ENCODE results near the gene PLA2G2C. TPM values are rescaled to one million over a fixed set of nuclear protein-coding genes. Genes with fewer than 3 reads are reported as not detected.
A peak's percentile ranks its signal among the peaks of the same experiment; 100 is the strongest.
"Not testable (repeated sequence)": the region's sequence is repeated elsewhere in the genome, so short reads cannot be mapped to it uniquely, and the experiment has no call there.

The PLA2G2C gene, protein sequence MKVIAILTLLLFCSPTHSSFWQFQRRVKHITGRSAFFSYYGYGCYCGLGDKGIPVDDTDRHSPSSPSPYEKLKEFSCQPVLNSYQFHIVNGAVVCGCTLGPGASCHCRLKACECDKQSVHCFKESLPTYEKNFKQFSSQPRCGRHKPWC
- not detected for total RNA-seq

DNA sequence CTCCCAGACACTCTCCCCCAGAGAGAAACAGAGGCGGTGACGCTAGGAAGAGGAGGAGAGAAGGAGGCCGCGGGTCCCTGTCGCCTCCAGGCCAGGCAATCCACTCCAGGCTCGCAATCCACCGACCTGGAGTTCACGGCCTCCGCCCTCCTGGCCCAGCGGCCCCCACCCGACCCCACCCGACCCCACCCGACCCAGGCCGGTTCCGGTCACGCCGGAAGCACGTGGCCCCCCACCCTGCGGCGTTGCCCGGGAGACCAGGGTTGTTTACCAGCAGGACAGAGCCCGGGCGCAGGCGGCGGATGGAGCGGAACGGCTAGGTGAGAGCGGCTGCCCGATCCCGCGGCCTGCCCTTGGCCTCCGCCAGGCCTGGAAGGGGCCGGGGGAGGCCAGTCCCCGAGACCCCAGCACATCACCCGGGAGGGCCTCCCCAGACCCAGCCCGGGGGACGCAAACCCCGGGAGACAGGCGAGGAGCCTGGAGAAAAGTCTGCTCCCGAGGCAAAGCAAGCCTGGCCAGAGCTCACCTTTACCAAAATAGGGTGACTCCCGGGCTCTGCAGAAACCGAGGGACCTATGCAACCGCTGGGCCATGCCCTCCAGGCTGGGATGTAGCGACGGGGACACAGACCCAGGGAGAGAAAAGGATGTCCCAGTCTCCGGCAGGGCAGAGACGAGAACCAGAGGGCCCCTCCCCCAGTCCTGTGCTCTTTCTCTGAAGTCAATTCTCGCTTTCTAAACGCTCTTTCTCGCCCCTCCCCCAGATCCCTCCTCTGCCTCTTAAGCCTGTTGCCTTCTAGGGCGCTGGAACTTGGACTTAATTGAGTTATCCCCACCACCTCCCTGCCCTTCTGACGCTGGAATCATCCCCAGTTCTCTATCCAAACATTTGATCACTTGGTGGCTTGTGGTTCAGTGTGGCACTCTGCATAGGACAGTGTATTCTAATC, at the start of gene PLA2G2C, which contains the start of gene UBXN10:
Gene PLA2G2C, minus strand, starts transcription at position 685 of the 949 bp plus-strand sequence. CDS start 9,155 bp downstream, outside the sequence.
Gene UBXN10, plus strand, starts transcription at position 263 of the 949 bp plus-strand sequence. CDS start 4,466 bp downstream, outside the sequence.
- Mint-ChIP-seq H3K4me1 (ENCODE audit: low read depth) (peaks cover 52% of the 10 kb centered on the region), H3K4me3 (peak within 1 kb of the TSS; percentile 60), H3K27ac (peak within 1 kb of the TSS; percentile 75), H3K27me3 (ENCODE audit: low read depth) (peaks cover 25% of the 10 kb centered on the region), H3K9me3 (ENCODE audit: insufficient read depth) (no peaks in the 10 kb centered on the region), H3K36me3 (ENCODE audit: low read depth) (peaks cover 5% of the 10 kb centered on the region)
- ATAC-seq = peak; percentile 63
- peak; percentile 76 for DNase-seq
- CTCF ChIA-PET = interaction anchor here (2.1 to 2.5 kb wide), 2 partner anchors 9 to 27 kb away, joined by 11 to 17 read pairs; no protein-coding TSS in a partner anchor
- POLR2A ChIA-PET = interaction anchor here (0.6 kb wide), 1 partner anchor 8 kb away, joined by 4 read pairs; no protein-coding TSS in a partner anchor

DNA sequence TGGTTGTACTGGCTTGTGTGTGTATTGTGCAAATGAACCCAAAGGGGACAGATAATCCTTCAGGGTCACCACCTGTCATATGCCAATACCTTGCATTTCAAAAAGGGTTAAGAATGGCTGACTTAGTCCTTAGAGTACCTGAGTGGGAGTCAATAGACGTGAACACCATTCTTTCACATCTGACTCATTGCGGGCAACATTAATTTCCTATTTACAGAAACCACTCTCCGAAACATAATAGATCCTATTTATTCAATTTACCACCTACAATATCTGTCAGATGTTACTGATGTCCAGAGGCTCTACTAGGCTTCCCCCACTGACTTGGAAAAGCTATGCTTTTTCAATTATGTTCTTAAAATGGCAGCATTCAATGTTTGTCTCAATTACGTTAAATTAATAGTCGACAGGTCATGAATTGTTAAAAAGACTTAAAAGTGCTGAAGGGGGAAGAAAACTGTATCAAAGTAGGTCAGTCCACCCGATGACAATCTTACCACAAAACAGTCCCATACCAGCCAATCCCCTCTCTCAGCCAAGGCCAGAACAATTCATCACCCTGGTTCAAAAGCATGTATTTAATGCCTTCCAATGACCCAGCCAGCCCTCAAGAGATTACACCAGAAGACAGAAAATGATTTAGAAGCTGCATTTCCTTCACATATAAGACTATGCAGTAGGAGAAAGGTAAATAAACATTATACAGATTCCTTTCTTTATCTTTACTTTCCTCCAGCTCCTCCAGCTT, 48.6 kb upstream of the PLA2G2C start:
- Mint-ChIP-seq H3K27me3 (ENCODE audit: low read depth) (peaks cover 52% of the 10 kb centered on the region), H3K9me3 (ENCODE audit: insufficient read depth) (no peaks in the 10 kb centered on the region), H3K36me3 (ENCODE audit: low read depth) (no peaks in the 10 kb centered on the region), H3K4me1 (ENCODE audit: low read depth) (no peaks in the 10 kb centered on the region), H3K27ac (no peak overlapping the region), H3K4me3 (no peak overlapping the region)
- ATAC-seq (no peak), DNase-seq (no peak)
- CTCF ChIA-PET = interaction anchor here (0.7 to 3.6 kb wide), 2 partner anchors 44 to 259 kb away, joined by 3 to 10 read pairs; no protein-coding TSS in a partner anchor
- POLR2A ChIA-PET = no interaction called here

DNA sequence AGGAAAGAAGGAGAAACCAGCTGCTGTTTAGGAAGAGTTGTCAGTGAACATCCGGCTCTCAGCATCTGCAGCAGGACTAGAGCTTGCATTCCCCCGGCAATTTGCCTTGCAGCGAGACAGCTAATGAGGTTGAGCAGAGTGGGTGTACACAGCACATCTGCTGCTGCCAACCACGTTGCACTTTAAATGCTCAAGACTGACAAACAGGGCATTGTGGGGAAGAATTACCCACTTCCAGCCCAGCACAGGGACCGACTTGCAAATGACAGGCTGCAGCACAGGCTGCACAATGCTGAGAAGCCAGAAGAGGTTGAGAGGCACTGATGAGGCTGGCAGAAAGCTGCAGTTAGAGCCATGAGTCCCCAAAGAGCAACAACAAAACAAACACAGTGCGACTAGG, 47.5 kb upstream of the PLA2G2C start:
- no peak overlapping the region for H3K27ac Mint-ChIP-seq
- no peaks in the 10 kb centered on the region for H3K9me3 Mint-ChIP-seq (ENCODE audit: insufficient read depth)
- H3K4me1 Mint-ChIP-seq (ENCODE audit: low read depth) = no peaks in the 10 kb centered on the region
- peaks cover 57% of the 10 kb centered on the region for H3K27me3 Mint-ChIP-seq (ENCODE audit: low read depth)
- no peak overlapping the region for H3K4me3 Mint-ChIP-seq
- ChIA-PET POLR2A (interaction anchor here (0.6 kb wide), 1 partner anchor 28 kb away, joined by 3 read pairs; no protein-coding TSS in a partner anchor), CTCF (interaction anchor here (1.0 to 1.5 kb wide), 3 partner anchors 18 to 261 kb away, joined by 3 to 4 read pairs (median 3); no protein-coding TSS in a partner anchor)
- DNase-seq = no peak
- no peak for ATAC-seq
- no peaks in the 10 kb centered on the region for H3K36me3 Mint-ChIP-seq (ENCODE audit: low read depth)

DNA sequence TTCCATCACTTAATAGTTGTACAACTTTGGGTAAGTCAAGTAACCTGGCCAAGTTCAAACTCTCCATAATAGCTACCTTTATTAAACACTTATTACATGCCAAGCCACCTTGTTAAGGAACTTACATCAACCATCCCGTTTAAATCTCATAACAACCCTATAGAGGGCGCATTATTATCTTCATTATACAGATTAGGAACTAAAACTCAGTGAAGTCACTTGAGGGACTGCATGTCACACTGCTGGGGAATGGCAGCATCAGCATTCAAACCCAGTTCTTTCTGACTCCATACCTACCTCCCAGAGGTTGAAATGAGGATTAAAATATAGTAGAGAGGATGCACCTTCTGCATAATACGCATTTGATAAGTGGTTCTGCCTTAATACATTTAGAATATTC, 47.1 kb upstream of the PLA2G2C start:
- Mint-ChIP-seq H3K9me3 (ENCODE audit: insufficient read depth) (no peaks in the 10 kb centered on the region), H3K36me3 (ENCODE audit: low read depth) (no peaks in the 10 kb centered on the region), H3K27ac (no peak overlapping the region), H3K4me3 (no peak overlapping the region), H3K27me3 (ENCODE audit: low read depth) (peaks cover 61% of the 10 kb centered on the region), H3K4me1 (ENCODE audit: low read depth) (no peaks in the 10 kb centered on the region)
- ATAC-seq = no peak
- CTCF ChIA-PET = interaction anchor here (0.6 to 1.5 kb wide), 4 partner anchors 17 to 261 kb away, joined by 3 to 4 read pairs (median 3); no protein-coding TSS in a partner anchor
- POLR2A ChIA-PET = no interaction called here
- no peak for DNase-seq

DNA sequence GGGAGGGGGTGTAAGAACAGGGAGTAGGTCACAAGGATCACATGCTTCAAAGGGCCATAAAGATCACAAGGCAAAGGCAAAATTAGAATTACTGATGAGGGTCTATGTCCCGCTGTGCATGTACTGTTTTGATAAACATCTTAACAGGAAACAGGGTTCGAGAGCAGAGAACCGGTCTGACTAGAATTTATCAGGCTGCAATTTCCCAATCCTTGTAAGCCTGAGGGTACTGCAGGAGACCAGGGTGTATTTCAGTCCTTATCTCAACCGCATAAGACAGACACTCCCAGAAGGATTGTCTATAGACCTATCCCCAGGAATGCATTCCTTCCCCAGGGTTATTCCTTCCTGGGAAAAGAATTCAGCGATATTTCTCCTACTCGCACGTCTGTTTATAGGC, 46.2 kb upstream of the PLA2G2C start:
- CTCF ChIA-PET = interaction anchor here (1.3 kb wide), 1 partner anchor 262 kb away, joined by 4 read pairs; no protein-coding TSS in a partner anchor
- DNase-seq; POLR2A ChIA-PET; H3K4me1 Mint-ChIP-seq (ENCODE audit: low read depth); ATAC-seq; H3K4me3 Mint-ChIP-seq; H3K36me3 Mint-ChIP-seq (ENCODE audit: low read depth); H3K27ac Mint-ChIP-seq; H3K9me3 Mint-ChIP-seq (ENCODE audit: insufficient read depth): not testable (repeated sequence)
- H3K27me3 Mint-ChIP-seq (ENCODE audit: low read depth) = peaks cover 59% of the 10 kb centered on the region

DNA sequence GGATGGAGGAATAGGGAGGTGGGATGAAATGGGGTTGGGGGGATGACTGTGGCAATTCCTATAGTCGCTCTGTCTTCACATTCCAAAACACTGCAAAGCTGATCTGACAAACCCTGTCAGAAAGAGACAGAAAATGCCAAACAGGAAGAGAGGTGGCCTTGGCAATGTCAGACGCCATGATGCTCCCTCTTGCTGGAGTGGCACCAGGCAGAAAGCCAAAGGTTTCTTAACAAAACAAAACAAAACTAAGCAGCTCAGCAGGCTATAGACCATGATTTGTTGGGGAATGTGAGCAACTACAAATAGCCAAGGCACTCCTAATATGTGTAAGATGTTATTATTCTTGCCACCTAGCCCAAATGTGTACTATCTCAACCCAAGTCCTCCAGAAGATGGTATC, 42.9 kb upstream of the PLA2G2C start:
- ChIA-PET CTCF (no interaction called here), POLR2A (no interaction called here)
- H3K4me3 Mint-ChIP-seq = no peak overlapping the region
- DNase-seq (no peak), ATAC-seq (no peak)
- H3K27me3 Mint-ChIP-seq (ENCODE audit: low read depth) = peaks cover 51% of the 10 kb centered on the region
- no peak overlapping the region for H3K27ac Mint-ChIP-seq
- no peaks in the 10 kb centered on the region for H3K4me1 Mint-ChIP-seq (ENCODE audit: low read depth)
- no peaks in the 10 kb centered on the region for H3K9me3 Mint-ChIP-seq (ENCODE audit: insufficient read depth)
- H3K36me3 Mint-ChIP-seq (ENCODE audit: low read depth) = no peaks in the 10 kb centered on the region

DNA sequence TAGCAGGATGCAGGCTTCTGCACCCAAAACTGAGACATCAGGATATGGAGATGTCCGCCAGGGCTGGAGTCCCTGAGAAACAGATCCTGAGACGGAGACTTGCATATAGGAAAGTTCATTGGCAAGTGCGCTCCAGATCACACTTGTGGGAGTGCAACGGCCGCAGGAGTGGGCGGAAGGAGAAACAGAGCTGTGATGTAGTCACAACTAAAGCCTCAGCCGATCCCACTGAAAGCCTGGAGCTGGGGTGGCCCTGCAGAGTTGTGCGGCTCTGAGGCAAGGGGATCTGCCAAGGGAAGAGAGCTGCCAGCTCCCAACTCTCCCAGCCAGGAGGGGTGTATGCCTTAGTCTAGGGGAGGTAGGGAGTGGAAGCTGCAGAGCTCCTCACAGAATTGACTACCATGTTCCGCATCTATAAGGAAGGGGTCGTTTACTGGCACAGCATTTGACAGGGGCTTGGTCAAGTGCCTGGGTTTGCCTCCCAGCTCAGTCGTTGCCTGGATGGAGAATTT, 42.1 kb upstream of the PLA2G2C start:
- no peaks in the 10 kb centered on the region for H3K9me3 Mint-ChIP-seq (ENCODE audit: insufficient read depth)
- ChIA-PET CTCF (no interaction called here), POLR2A (no interaction called here)
- no peak overlapping the region for H3K27ac Mint-ChIP-seq
- no peak overlapping the region for H3K4me3 Mint-ChIP-seq
- no peak for DNase-seq
- no peak for ATAC-seq
- no peaks in the 10 kb centered on the region for H3K36me3 Mint-ChIP-seq (ENCODE audit: low read depth)
- peaks cover 48% of the 10 kb centered on the region for H3K27me3 Mint-ChIP-seq (ENCODE audit: low read depth)
- H3K4me1 Mint-ChIP-seq (ENCODE audit: low read depth) = no peaks in the 10 kb centered on the region

DNA sequence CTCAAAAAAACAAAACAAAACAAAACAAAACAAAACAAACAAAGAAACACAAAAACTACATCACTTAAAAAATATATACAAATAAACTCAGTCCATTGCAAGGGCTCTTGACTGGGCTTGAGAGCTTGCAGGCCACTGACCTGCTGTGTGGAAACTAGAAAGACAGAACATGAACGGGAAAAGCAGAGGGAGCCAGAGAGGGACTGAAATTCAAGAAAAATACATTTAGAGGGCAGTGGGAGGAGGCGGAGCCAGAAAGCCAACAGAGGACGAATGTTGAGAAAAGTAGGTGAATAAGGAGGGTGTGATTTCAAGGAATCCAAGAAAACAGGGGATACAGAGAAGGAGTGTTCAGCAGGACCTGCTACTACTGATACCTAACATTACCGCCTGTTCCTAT, 41.4 kb upstream of the PLA2G2C start:
- no peak for ATAC-seq

DNA sequence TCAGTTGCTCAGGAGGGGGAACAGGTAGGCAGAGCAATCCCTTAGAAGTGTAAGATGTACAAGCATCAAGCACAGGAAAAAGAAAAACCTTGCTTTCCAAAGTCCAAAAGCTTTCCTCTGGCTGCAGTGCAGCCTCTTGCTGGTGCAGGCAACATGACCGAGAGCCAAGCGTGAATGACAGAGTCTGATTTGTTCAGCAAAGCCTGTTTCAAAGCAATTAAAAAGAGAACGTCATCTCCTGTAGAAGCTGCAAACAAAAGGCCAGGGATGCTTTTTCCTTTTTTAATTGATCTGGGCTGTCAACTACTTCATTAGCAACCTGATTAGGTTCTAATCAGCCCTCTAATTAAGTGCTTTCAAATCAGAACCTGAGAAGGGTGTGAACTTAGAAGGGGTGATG, 38.2 kb upstream of the PLA2G2C start:
- peaks cover 42% of the 10 kb centered on the region for H3K27me3 Mint-ChIP-seq (ENCODE audit: low read depth)
- DNase-seq = no peak
- H3K4me1 Mint-ChIP-seq (ENCODE audit: low read depth) = no peaks in the 10 kb centered on the region
- ATAC-seq = no peak
- ChIA-PET CTCF (no interaction called here), POLR2A (no interaction called here)
- no peaks in the 10 kb centered on the region for H3K36me3 Mint-ChIP-seq (ENCODE audit: low read depth)
- no peak overlapping the region for H3K4me3 Mint-ChIP-seq
- no peak overlapping the region for H3K27ac Mint-ChIP-seq
- H3K9me3 Mint-ChIP-seq (ENCODE audit: insufficient read depth) = no peaks in the 10 kb centered on the region

More for the DNA sequence above, 41.4 kb upstream of the PLA2G2C start:
- H3K4me3 Mint-ChIP-seq = no peak overlapping the region
- ChIA-PET CTCF (no interaction called here), POLR2A (no interaction called here)
- no peak for DNase-seq
- no peaks in the 10 kb centered on the region for H3K9me3 Mint-ChIP-seq (ENCODE audit: insufficient read depth)
- H3K36me3 Mint-ChIP-seq (ENCODE audit: low read depth) = no peaks in the 10 kb centered on the region
- H3K27ac Mint-ChIP-seq = no peak overlapping the region
- peaks cover 48% of the 10 kb centered on the region for H3K27me3 Mint-ChIP-seq (ENCODE audit: low read depth)
- no peaks in the 10 kb centered on the region for H3K4me1 Mint-ChIP-seq (ENCODE audit: low read depth)

DNA sequence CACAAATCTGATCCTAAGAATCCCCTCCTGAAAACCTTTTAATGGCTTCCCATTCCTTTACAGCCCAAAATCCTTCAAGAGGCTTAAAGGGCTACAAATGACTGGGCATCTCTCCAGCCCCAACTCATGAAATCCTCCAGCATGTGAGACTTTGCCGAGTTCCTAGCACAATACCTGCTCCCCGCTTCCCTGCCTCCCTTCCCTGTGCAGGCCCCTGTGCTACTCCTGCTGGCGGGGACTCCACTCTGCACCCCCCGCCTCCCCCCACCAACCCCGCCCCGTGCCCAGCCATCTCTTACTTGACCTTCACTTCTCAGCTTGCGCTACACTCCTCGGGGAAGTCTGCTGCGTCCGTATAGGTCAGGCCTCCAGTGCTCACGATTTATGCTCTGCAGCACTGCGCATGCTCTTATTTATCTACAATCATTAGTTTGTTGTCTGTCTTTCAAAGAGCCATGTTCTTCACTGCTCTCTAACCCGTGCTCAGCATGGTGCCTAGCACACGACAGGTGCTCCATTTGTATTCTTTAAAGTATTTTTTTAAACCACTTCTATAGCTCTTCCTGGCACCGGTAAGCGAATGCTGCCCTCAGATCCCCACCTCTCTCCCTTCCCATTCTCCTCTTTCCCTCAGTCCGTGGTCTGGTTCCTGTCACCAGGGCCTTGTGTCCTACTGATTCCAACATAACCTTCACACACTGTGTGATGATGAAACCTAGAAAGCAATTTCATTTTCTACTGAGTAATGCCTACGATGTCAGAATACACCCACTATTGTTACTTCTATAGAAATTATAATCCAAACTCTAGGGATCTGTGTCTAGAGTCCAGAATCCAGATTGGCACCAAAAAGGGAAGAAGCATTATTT, 37.5 kb upstream of the PLA2G2C start:
- no peaks in the 10 kb centered on the region for H3K4me1 Mint-ChIP-seq (ENCODE audit: low read depth)
- H3K9me3 Mint-ChIP-seq (ENCODE audit: insufficient read depth) = no peaks in the 10 kb centered on the region
- POLR2A ChIA-PET = no interaction called here
- no peaks in the 10 kb centered on the region for H3K36me3 Mint-ChIP-seq (ENCODE audit: low read depth)
- no peak overlapping the region for H3K27ac Mint-ChIP-seq
- ATAC-seq = no peak
- CTCF ChIA-PET = no interaction called here
- no peak overlapping the region for H3K4me3 Mint-ChIP-seq
- H3K27me3 Mint-ChIP-seq (ENCODE audit: low read depth) = peaks cover 35% of the 10 kb centered on the region
- no peak for DNase-seq

DNA sequence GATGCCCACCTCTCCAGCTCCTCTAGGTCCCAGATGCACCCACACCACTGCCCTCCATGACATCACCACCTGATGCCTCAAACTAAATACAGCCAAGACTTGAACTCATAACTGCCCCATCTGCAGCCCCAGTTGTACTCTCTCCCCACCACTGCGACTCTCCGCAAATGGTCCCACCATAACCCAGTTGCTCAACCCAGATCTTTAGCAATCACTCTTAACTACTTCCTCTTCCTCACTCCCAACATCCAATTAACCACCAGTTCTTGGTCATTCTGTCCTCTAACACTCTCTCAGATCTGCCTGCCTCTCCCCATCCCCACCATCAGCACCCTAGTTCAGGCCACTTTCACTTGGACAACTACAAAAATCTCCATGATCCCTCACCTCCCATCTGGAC, 36.8 kb upstream of the PLA2G2C start:
- H3K27me3 Mint-ChIP-seq (ENCODE audit: low read depth) = peaks cover 32% of the 10 kb centered on the region
- CTCF ChIA-PET = interaction anchor here (1.0 to 1.2 kb wide), 2 partner anchors 10 to 16 kb away, joined by 3 to 4 read pairs; no protein-coding TSS in a partner anchor
- POLR2A ChIA-PET = no interaction called here

More for the DNA sequence above, 36.8 kb upstream of the PLA2G2C start:
- Mint-ChIP-seq H3K27ac (no peak overlapping the region), H3K36me3 (ENCODE audit: low read depth) (no peaks in the 10 kb centered on the region), H3K4me3 (no peak overlapping the region), H3K4me1 (ENCODE audit: low read depth) (no peaks in the 10 kb centered on the region), H3K9me3 (ENCODE audit: insufficient read depth) (no peaks in the 10 kb centered on the region)
- DNase-seq (no peak), ATAC-seq (no peak)

All from activated CD8-positive, alpha-beta T cell treated with anti-CD3 and anti-CD28 coated beads, Interleukin-2, amount 10 ng/mL, durations not matched to agents 7 days and 5 days (primary cell).